HG03103 (cell line): ENCODE data around the gene SUCO.
"Not testable (repeated sequence)": the region's sequence is repeated elsewhere in the genome, so short reads cannot be mapped to it uniquely, and the experiment has no call there.

Experiments used
- ATAC-seq: cut with Tn5 transposase; IDR thresholded peaks from one replicate; pipeline ENCODE4 v1.9.1; 2021; ENCODE audit warnings: low read depth; ENCODE audit not compliant: unreplicated experiment

Gene SUCO

GRCh38 chr1:172556461-172556860 is 23.5 kb downstream of the SUCO start:
- ATAC-seq: no peak

GRCh38 chr1:172557270-172557669 is 24.3 kb downstream of the SUCO start:
- no peak for ATAC-seq

- ATAC-seq: no peak
Observed at GRCh38 chr1:172559572-172560210, 26.7 kb downstream of the SUCO start.

GRCh38 chr1:172561252-172561651 is 28.3 kb downstream of the SUCO start:
- ATAC-seq: no peak

- ATAC-seq: no peak
Observed at GRCh38 chr1:172566196-172566997, 33.4 kb downstream of the SUCO start.

GRCh38 chr1:172567720-172568119 is 34.8 kb downstream of the SUCO start:
- ATAC-seq: no peak

- no peak for ATAC-seq
Observed at GRCh38 chr1:172574080-172574479, 41.1 kb downstream of the SUCO start.

- no peak for ATAC-seq
Observed at GRCh38 chr1:172578586-172578985, 45.6 kb downstream of the SUCO start.

- ATAC-seq: no peak
Observed at GRCh38 chr1:172581273-172581672, 48.3 kb downstream of the SUCO start.

GRCh38 chr1:172581779-172582178 is 48.8 kb downstream of the SUCO start:
- ATAC-seq: no peak

GRCh38 chr1:172582889-172583288 is 49.9 kb downstream of the SUCO start:
- no peak for ATAC-seq

- no peak for ATAC-seq
Observed at GRCh38 chr1:172585348-172585747, 52.4 kb downstream of the SUCO start.

GRCh38 chr1:172585861-172586260 is 52.9 kb downstream of the SUCO start:
- ATAC-seq: no peak

- no peak for ATAC-seq
Observed at GRCh38 chr1:172588296-172589291, 55.6 kb downstream of the SUCO start.

GRCh38 chr1:172589553-172589952 is 56.6 kb downstream of the SUCO start:
- no peak for ATAC-seq

- not testable (repeated sequence) for ATAC-seq
Observed at GRCh38 chr1:172591429-172591828, 58.5 kb downstream of the SUCO start.

GRCh38 chr1:172595066-172595465 is 62.1 kb downstream of the SUCO start:
- ATAC-seq: not testable (repeated sequence)

GRCh38 chr1:172596782-172597181 is 63.8 kb downstream of the SUCO start:
- ATAC-seq: not testable (repeated sequence)

GRCh38 chr1:172599912-172600311 is 67.0 kb downstream of the SUCO start:
- ATAC-seq: no peak

- ATAC-seq: no peak
Observed at GRCh38 chr1:172600615-172601014, 67.7 kb downstream of the SUCO start.
